T-cell (primary cell): ENCODE data around the gene ROBO1. TPM values are rescaled to one million over a fixed set of nuclear protein-coding genes. Genes with fewer than 3 reads are reported as not detected.

ENCODE experiments used
- ATAC-seq, 4 experiments: fragments of 200-7000 bp in 3 of 4; fragments of 150-1000 bp in 1 of 4; cut with Tn5 transposase; replicated peaks in 1 of 4; 1 replicate in 3 of 4; 2 replicates in 1 of 4; pipeline ENCODE4 v1.10.0; 2021; ENCODE audit warnings: moderate library complexity in 3 of 4, mild to moderate bottlenecking in 2 of 4, moderate number of reproducible peaks in 1 of 4
- CTCF ChIA-PET, 2 donors: fragments of 300-600 bp; sonication (Branson Sonifier 250); formaldehyde crosslinking; loops; one replicate each; lab custom pipeline; 2022; ENCODE audit warnings: antibody characterized with exemption in 2 of 2; lab: Charles Lee
- POLR2A ChIA-PET, 2 donors: fragments of 300-600 bp; sonication (Branson Sonifier 250); formaldehyde crosslinking; loops; one replicate each; lab custom pipeline; 2022; ENCODE audit warnings: antibody characterized with exemption in 2 of 2; lab: Charles Lee
- DNase-seq, 35 experiments: peaks; one replicate each; pipeline versions ENCODE4 v3.0.0 to v3.0.0-alpha.2; 2013 to 2023
- H3K27ac ChIP-seq: one replicate; pipeline ENCODE4 v1.5.1; 2013; ENCODE audit warnings: low read length
- H3K27me3 ChIP-seq, 2 experiments: replicated peaks in 1 of 2; 1 replicate in 1 of 2; 2 replicates in 1 of 2; pipeline versions ENCODE4 v1.6.1 to v1.7.0; 2013; ENCODE audit warnings: low read length in 1 of 2, mixed read lengths in 1 of 2; ENCODE audit not compliant: control insufficient read depth in 2 of 2, insufficient read depth in 2 of 2; ENCODE audit errors: extremely low read depth in 1 of 2
- H3K36me3 ChIP-seq, 2 donors: 1 replicate in 1 of 2; 2 replicates in 1 of 2; pipeline versions ENCODE4 v1.6.1 to v1.7.0; 2013; ENCODE audit warnings: low read length in 1 of 2; ENCODE audit not compliant: control insufficient read depth in 2 of 2, insufficient read depth in 1 of 2; ENCODE audit errors: extremely low read depth in 1 of 2
- H3K4me1 ChIP-seq, 2 experiments: 1 replicate in 1 of 2; 2 replicates in 1 of 2; pipeline versions ENCODE4 v1.6.1 to v1.7.0; 2013; ENCODE audit warnings: low read length in 2 of 2, mixed read lengths in 1 of 2; ENCODE audit not compliant: insufficient read depth in 2 of 2, control insufficient read depth in 1 of 2; ENCODE audit errors: extremely low read depth in 1 of 2
- H3K4me3 ChIP-seq, 2 donors: 1 replicate in 1 of 2; 2 replicates in 1 of 2; pipeline versions ENCODE4 v1.5.1 to v1.7.0; 2013; ENCODE audit warnings: mild to moderate bottlenecking in 2 of 2, low read length in 1 of 2, moderate library complexity in 1 of 2; ENCODE audit not compliant: control insufficient read depth in 1 of 2; ENCODE audit errors: extremely low read depth in 1 of 2
- H3K9me3 ChIP-seq: 2 replicates; pipeline ENCODE4 v1.7.0; 2013
- H3K27ac Mint-ChIP-seq, 2 donors: one replicate each; pipeline ENCODE4 v1.8.0; 2020 to 2021; ENCODE audit warnings: mild to moderate bottlenecking in 2 of 2, mixed read lengths in 2 of 2
- H3K27me3 Mint-ChIP-seq, 2 donors: one replicate each; pipeline ENCODE4 v1.8.0; 2021 to 2022; ENCODE audit warnings: mixed read lengths in 2 of 2
- H3K36me3 Mint-ChIP-seq: one replicate; pipeline ENCODE4 v1.8.0; 2021; ENCODE audit warnings: mixed read lengths
- H3K4me1 Mint-ChIP-seq, 3 donors: one replicate each; pipeline ENCODE4 v1.8.0; 2020 to 2022; ENCODE audit warnings: mixed read lengths in 3 of 3, mild to moderate bottlenecking in 1 of 3
- H3K4me3 Mint-ChIP-seq, 3 donors: one replicate each; pipeline ENCODE4 v1.8.0; 2020 to 2022; ENCODE audit warnings: mild to moderate bottlenecking in 3 of 3, mixed read lengths in 3 of 3, moderate library complexity in 3 of 3
- H3K9me3 Mint-ChIP-seq, 3 donors: one replicate each; pipeline ENCODE4 v1.8.0; 2020 to 2022; ENCODE audit warnings: mixed read lengths in 3 of 3
- WGBS: methylation state at CpG from one replicate; pipeline ENCODE4 v1.1.5; 2013; ENCODE audit warnings: missing lambda C conversion rate; ENCODE audit not compliant: insufficient coverage; 5-methylcytosine and 5-hydroxymethylcytosine counted together
- total RNA-seq, 35 experiments: library from RNA in 6 of 35; stranded (reverse) in 6 of 35; fragments of 120-200 nt in 1 of 35; gene quantifications; one replicate each; pipeline versions ENCODE4 v1.2.1 to v1.2.4 and lab custom pipeline; 2013 to 2026

Gene ROBO1
- total RNA-seq, 5 donors from 2014 or later (not counting 1 experiment from before 2014, with no cell fraction given), result 0.20 to 2.4 (median 1.7) TPM

- H3K9me3 ChIP-seq, result no peaks in the 10 kb centered on the region
- no CpG with 5 or more reads among the region's 4 CpGs for WGBS
- no peaks in the 10 kb centered on the region for H3K27me3 ChIP-seq
- peaks cover 0 to 3% of the 10 kb centered on the region in 2 donors for H3K36me3 ChIP-seq
- DNase-seq (no peak), ATAC-seq (no peak)
- Mint-ChIP-seq H3K4me3 (no peak overlapping the region), H3K27me3 (no peaks in the 10 kb centered on the region), H3K4me1 (no peaks in the 10 kb centered on the region), H3K36me3 (no peaks in the 10 kb centered on the region), H3K9me3 (peaks cover 0 to 2% (median 0%) of the 10 kb centered on the region in 3 donors), H3K27ac (no peak overlapping the region)
- ChIA-PET CTCF (no interaction called here), POLR2A (no interaction called here)
- H3K4me1 ChIP-seq, result no peaks in the 10 kb centered on the region
- no peak overlapping the region for H3K27ac ChIP-seq
- H3K4me3 ChIP-seq, result no peak overlapping the region
Measured at GRCh38 chr3:78633626-78634025, 1134.2 kb downstream of the ROBO1 start.

- H3K36me3 Mint-ChIP-seq, result no peaks in the 10 kb centered on the region
- DNase-seq (no peak), ATAC-seq (no peak)
- no peaks in the 10 kb centered on the region for H3K27me3 ChIP-seq
- no peak overlapping the region for H3K4me3 ChIP-seq
- peaks cover 0 to 3% of the 10 kb centered on the region in 2 donors for H3K36me3 ChIP-seq
- no peak overlapping the region for H3K27ac ChIP-seq
- 90% methylated on average over 3 of the region's 6 CpGs for WGBS
- ChIA-PET CTCF (no interaction called here), POLR2A (no interaction called here)
- no peaks in the 10 kb centered on the region for H3K9me3 ChIP-seq
- H3K4me1 ChIP-seq, result no peaks in the 10 kb centered on the region
- H3K9me3 Mint-ChIP-seq, result peaks cover 0 to 5% (median 0%) of the 10 kb centered on the region in 3 donors
- H3K27ac Mint-ChIP-seq, result no peak overlapping the region
- H3K4me3 Mint-ChIP-seq, result no peak overlapping the region
- H3K4me1 Mint-ChIP-seq, result no peaks in the 10 kb centered on the region
- no peaks in the 10 kb centered on the region for H3K27me3 Mint-ChIP-seq
Measured at GRCh38 chr3:78632925-78633553, 1134.8 kb downstream of the ROBO1 start.

- no peak overlapping the region for H3K4me3 Mint-ChIP-seq
- no peak overlapping the region for H3K27ac ChIP-seq
- no peak for ATAC-seq
- H3K27me3 ChIP-seq, result no peaks in the 10 kb centered on the region
- no peaks in the 10 kb centered on the region for H3K27me3 Mint-ChIP-seq
- no peaks in the 10 kb centered on the region for H3K4me1 Mint-ChIP-seq
- no peak overlapping the region for H3K27ac Mint-ChIP-seq
- ChIA-PET POLR2A (no interaction called here), CTCF (no interaction called here)
- H3K4me3 ChIP-seq, result no peak overlapping the region
- H3K36me3 ChIP-seq, result peaks cover 0 to 3% of the 10 kb centered on the region in 2 donors
- H3K36me3 Mint-ChIP-seq, result no peaks in the 10 kb centered on the region
- no peaks in the 10 kb centered on the region for H3K9me3 ChIP-seq
- 35% methylated on average over 2 of the region's 6 CpGs for whole genome bisulfite sequencing
- no peaks in the 10 kb centered on the region for H3K4me1 ChIP-seq
- no peak for DNase-seq
- H3K9me3 Mint-ChIP-seq, result peaks cover 0 to 5% (median 0%) of the 10 kb centered on the region in 3 donors
Measured at GRCh38 chr3:78629544-78629943, 1138.3 kb downstream of the ROBO1 start.

DNA sequence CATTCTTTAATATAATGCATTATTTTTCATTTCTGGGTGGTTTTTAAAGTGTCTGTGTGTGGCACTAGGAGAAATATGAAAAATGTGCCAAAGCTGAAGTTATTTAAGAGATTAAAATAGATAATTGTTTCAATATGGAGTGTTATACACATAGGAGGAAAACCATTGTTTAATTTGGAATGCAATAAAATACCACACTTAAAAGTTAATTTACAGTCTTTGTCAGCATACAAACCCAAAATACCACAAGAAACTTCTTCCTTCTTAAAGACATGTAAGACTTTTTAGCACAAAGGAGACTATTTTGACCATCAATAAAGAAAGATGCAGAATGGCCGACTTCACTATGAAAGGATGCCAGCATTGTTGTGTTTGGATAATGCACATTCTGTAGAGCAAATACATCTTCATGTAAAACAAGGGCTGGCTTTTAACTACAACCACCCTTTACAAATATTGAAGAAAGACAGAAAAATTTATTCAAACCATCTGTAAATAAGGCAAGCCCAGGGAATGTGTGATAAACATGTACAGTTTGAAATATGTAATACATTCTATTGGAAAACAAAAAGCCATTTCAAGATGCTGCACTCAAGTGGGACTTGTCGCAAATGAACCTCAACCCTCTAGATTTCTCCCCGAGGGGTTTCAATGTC is 1146.6 kb downstream of the ROBO1 start:
- Mint-ChIP-seq H3K9me3 (peaks cover 0 to 4% (median 0%) of the 10 kb centered on the region in 3 donors), H3K27ac (no peak overlapping the region), H3K4me1 (no peaks in the 10 kb centered on the region), H3K27me3 (no peaks in the 10 kb centered on the region), H3K36me3 (no peaks in the 10 kb centered on the region), H3K4me3 (no peak overlapping the region)
- ChIA-PET POLR2A (no interaction called here), CTCF (no interaction called here)
- DNase-seq (no peak), ATAC-seq (no peak)
- Histone ChIP-seq H3K9me3 (no peaks in the 10 kb centered on the region), H3K4me1 (no peaks in the 10 kb centered on the region), H3K27me3 (no peaks in the 10 kb centered on the region), H3K4me3 (no peak overlapping the region), H3K36me3 (no peaks in the 10 kb centered on the region), H3K27ac (no peak overlapping the region)
- WGBS, result no CpG with 5 or more reads among the region's 3 CpGs

GRCh38 chr3:78614486-78614885 is 1153.3 kb downstream of the ROBO1 start:
- Histone ChIP-seq H3K27me3 (no peaks in the 10 kb centered on the region), H3K36me3 (no peaks in the 10 kb centered on the region), H3K4me1 (no peaks in the 10 kb centered on the region), H3K9me3 (no peaks in the 10 kb centered on the region), H3K4me3 (no peak overlapping the region), H3K27ac (no peak overlapping the region)
- DNase-seq (no peak), ATAC-seq (no peak)
- Mint-ChIP-seq H3K27me3 (no peaks in the 10 kb centered on the region), H3K27ac (no peak overlapping the region), H3K36me3 (no peaks in the 10 kb centered on the region), H3K9me3 (peaks cover 0 to 4% (median 2%) of the 10 kb centered on the region in 3 donors), H3K4me1 (no peaks in the 10 kb centered on the region), H3K4me3 (no peak overlapping the region)
- ChIA-PET POLR2A (no interaction called here), CTCF (no interaction called here)
- 83% methylated on average over 8 of the region's 12 CpGs for WGBS

- no peak overlapping the region for H3K27ac ChIP-seq
- ChIA-PET CTCF (no interaction called here), POLR2A (interaction anchor here in 1 of 2 donors (0.6 kb wide), 1 partner anchor 62 kb away, joined by 4 read pairs; no protein-coding TSS in a partner anchor)
- no peaks in the 10 kb centered on the region for H3K27me3 ChIP-seq
- DNase-seq (no peak), ATAC-seq (no peak)
- H3K27me3 Mint-ChIP-seq, result no peaks in the 10 kb centered on the region
- H3K36me3 ChIP-seq, result no peaks in the 10 kb centered on the region
- WGBS, result 80% methylated on average over 2 of the region's 2 CpGs
- H3K4me3 ChIP-seq, result no peak overlapping the region
- H3K4me1 Mint-ChIP-seq, result no peaks in the 10 kb centered on the region
- no peaks in the 10 kb centered on the region for H3K9me3 ChIP-seq
- H3K27ac Mint-ChIP-seq, result no peak overlapping the region
- no peak overlapping the region for H3K4me3 Mint-ChIP-seq
- H3K9me3 Mint-ChIP-seq, result peaks cover 2 to 7% (median 4%) of the 10 kb centered on the region in 3 donors
- H3K36me3 Mint-ChIP-seq, result no peaks in the 10 kb centered on the region
- no peaks in the 10 kb centered on the region for H3K4me1 ChIP-seq
Measured at GRCh38 chr3:78613421-78613879, 1154.3 kb downstream of the ROBO1 start.
